HG03378 (cell line): Measurements from ENCODE around the gene TPGS2.
A peak's percentile ranks its signal among the peaks of the same experiment; 100 is the strongest.
"Not testable (repeated sequence)": the region's sequence is repeated elsewhere in the genome, so short reads cannot be mapped to it uniquely, and the experiment has no call there.

ENCODE experiments used
- ATAC-seq: cut with Tn5 transposase; IDR thresholded peaks from one replicate; pipeline ENCODE4 v1.9.1; 2021; ENCODE audit warnings: mild to moderate bottlenecking, moderate library complexity; ENCODE audit not compliant: unreplicated experiment

Gene TPGS2

GRCh38 chr18:36825526-36825925, 3.3 kb downstream of the TPGS2 start:
- no peak for ATAC-seq

GRCh38 chr18:36821681-36822080, 7.1 kb downstream of the TPGS2 start:
- ATAC-seq, result no peak

- ATAC-seq, result no peak
Measured at GRCh38 chr18:36819621-36820020, 9.2 kb downstream of the TPGS2 start.

DNA sequence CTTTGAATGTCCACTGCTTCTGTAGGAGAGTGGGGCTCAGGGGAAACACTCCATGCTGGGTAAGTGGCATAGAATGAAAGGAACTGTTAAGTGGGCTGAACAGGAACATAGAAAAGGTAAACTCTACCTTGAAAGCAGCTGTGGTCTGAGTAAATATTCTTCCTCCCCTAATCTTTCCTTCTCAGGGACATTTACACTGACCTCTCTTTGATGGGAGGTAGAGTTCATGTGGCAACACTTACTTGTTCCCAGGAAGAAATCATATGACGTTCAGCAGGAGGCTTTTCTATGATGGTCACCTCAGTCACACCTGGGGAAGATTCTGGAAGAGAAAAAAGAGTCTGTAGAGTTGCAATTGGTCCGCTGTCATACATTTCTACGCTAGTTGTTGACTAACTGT, 10.2 kb downstream of the TPGS2 start:
- no peak for ATAC-seq

DNA sequence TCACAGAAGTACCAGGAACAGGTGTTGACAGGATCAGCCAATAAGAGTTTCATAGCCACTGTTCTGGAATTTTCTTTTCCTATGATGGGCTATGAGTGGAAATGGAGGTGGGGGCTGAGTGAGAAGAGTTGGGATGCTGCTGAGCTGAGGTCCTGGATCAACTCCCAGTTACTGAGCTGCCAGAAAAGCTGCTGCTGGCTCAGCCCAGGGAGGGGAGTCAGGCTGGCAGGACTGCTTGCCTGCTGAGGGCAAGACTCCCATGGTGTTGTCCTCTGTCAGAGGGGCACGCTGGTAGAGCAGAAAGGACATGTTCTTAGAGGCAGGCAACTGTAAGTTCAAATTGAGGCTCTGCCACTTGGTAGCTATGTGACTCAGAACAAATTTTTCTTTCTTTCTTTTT, 11.8 kb downstream of the TPGS2 start:
- ATAC-seq, result no peak

DNA sequence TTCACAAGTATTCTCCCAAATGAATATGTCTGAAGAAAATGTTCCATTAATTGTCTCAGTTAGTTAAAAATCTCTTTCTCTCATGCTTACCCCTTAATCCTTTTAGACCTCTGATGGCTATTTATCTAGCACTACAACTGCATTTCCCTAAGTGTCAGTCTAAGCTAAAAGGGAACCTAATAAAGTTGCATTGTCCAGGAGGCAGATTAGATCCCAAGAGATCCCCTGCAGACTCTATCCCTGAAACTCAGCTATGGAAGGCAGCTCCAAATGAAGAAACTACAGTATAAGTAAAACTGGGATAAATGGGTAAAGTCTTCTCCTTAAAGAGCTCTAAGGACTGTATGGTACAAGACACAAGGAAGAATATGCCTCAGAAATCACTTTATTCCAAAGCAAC, 12.7 kb downstream of the TPGS2 start:
- not testable (repeated sequence) for ATAC-seq

DNA sequence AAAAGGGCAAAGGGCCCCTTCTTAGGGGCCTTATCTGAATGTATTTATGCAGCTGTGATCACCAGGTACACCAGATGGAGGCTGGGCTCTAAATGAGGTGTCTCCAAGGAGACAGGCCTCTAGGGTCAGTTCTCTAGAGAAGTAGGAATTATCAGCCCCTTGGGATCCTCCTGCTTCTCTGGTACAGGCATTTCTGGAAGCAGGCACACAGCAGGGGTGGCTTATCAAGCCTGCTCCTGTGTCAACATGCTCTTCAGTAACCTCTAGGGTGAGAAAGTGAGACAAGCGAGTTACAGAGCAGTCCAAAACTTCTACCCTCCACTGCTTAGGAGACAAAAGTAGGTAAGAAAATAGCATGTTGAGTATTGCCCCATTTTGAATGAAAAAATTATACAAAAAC, 13.8 kb downstream of the TPGS2 start:
- ATAC-seq, result no peak

GRCh38 chr18:36813824-36814223, 15.0 kb downstream of the TPGS2 start:
- ATAC-seq, result no peak

GRCh38 chr18:36813101-36813775, 15.6 kb downstream of the TPGS2 start:
- ATAC-seq, result no peak

GRCh38 chr18:36812678-36813077, 16.1 kb downstream of the TPGS2 start:
- ATAC-seq, result no peak

DNA sequence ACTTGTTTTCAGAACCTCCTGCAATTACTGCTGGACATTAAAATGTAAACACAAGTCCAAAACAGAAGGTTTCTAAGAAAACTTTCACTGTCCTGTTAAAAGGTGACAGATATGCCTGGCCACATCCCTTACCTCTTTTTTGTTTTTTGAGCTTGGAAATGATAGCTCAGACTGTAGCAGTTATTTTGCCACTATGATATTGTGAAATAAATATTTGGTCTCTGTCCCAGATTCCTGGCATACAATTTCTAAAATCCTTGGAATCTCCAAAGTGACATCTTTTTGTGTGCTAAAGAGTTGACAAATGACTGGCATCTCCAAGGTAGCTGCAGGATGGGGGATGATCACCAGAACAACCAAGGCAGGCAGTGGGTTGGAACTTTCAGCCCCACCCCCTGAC, 16.8 kb downstream of the TPGS2 start:
- ATAC-seq, result no peak

DNA sequence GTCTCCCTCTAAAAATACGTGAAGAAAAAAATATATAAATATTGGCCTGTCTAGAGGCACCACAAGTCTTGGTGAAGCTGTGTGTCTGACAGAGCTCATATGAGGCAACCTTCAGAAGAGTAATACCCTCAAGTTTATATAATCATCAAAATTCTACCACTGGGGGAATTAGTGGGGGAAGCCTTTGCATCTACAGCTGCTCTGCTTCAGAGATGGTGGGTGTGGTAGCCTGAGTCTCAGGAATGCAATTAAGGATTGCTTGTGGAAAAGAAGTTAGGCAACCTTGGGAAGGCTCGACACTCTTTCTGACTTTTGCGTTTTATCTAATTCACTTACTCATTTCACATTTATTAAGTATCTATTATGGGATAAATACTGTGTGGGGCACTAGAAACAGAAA, 17.4 kb downstream of the TPGS2 start:
- ATAC-seq, result no peak

- peak; percentile 99 for ATAC-seq
Measured at GRCh38 chr18:36809590-36810381, 19.0 kb downstream of the TPGS2 start.

GRCh38 chr18:36808681-36809080, 20.1 kb downstream of the TPGS2 start:
- ATAC-seq, result no peak

DNA sequence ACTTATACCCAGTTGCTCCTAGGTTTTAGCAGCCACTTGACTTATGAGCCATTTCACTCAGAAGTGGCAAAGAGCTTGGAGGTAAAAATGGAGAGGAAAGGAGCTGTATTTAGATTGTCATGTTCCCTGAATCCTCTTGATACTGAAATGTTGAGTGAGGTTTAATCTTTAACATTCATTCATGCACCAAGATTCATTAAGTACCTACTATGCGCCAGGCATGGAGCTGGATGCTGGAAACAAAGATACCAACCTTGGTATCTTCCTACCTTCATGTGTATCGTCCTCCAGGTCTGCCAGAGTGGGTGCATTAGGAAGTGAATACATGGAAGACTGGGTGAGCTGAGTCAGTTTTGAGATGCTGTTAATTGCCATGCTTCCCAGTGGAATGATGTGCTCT, 23.7 kb downstream of the TPGS2 start:
- ATAC-seq, result no peak

DNA sequence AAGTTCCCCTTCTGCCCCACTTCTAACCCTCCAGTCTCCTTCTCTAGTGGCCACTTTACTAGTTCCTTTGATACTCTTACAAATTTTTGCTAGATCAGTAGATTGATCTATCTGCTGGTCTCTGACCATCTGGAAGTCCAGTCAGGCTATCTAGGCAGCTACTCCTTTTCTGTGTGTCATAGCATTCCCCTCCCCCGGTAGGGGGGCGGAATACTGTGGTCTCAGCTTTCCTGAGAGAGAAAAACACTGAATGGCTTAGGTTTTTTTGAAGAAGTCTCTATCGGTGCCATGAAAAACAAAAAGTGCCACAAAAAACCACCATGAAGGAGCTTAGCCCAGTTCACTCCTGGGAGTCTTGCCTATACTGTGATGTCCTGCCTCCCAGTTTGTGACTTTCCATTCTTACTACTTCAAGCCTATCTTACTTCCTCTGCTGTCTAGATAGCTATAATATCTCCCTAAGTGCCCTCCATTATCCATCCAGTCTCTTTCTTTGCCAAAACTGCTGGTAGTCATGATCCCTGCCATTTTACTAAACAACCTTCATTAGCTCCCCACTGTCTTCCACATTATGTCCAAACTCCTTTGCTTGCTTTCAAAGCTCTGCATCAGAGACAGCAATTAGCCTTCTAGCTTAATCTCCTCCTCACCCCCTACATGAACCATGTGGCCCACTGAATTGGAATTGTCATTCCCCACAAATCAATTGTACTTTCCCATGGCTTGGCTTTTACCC, 29.9 kb downstream of the TPGS2 start:
- no peak for ATAC-seq

GRCh38 chr18:36792634-36793283, 36.0 kb downstream of the TPGS2 start:
- no peak for ATAC-seq

GRCh38 chr18:36786686-36787085, 42.1 kb downstream of the TPGS2 start:
- ATAC-seq, result no peak

GRCh38 chr18:36783792-36784191, 45.0 kb downstream of the TPGS2 start:
- no peak for ATAC-seq

DNA sequence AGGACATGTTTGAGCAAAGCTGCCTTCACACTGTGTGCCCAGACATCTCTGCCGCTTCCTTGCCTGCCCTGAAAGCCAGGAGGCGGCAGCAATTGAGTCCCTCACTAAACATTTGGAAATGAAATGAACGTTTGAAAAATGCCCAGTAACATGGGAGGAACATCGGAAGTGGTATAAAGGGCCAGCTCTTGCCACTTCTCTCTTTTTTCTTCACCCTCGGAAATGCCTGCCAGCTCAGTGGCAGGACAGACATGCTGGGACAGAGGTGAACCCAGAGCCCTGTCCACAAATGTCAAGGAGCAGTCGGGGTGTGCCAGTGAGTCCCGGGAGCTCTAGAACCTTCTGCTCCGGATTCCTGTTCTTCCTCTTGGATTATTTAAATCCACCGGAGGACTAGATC, 46.1 kb downstream of the TPGS2 start:
- ATAC-seq, result no peak

GRCh38 chr18:36780748-36781147, 48.1 kb downstream of the TPGS2 start:
- no peak for ATAC-seq
